ENCODE data around the gene MKX. TPM values are rescaled to one million over a fixed set of nuclear protein-coding genes. Genes with fewer than 3 reads are reported as not detected.

The MKX gene
- total RNA-seq, 1 donor from 2014 or later: not detected

GRCh38 chr10:27646194-27646593 lies 99.4 kb downstream of the MKX start:
- H3K36me3 Mint-ChIP-seq: no peaks in the 10 kb centered on the region
- H3K9me3 Mint-ChIP-seq: peaks cover 13% of the 10 kb centered on the region
- H3K27me3 Mint-ChIP-seq (ENCODE audit: low read depth): no peaks in the 10 kb centered on the region
- no peak for TF ChIP-seq CTCF (IDR thresholded peaks at IDR 0.05; ENCODE audit: unreplicated experiment)
- H3K4me1 Mint-ChIP-seq: peaks cover 3% of the 10 kb centered on the region
- H3K4me3 Mint-ChIP-seq: no peak overlapping the region
- H3K27ac Mint-ChIP-seq: no peak overlapping the region
- no peak for DNase-seq (ENCODE audit: low spot score in 2 of 2, unreplicated experiment in 2 of 2)

- Mint-ChIP-seq H3K27me3 (ENCODE audit: low read depth) (no peaks in the 10 kb centered on the region), H3K36me3 (no peaks in the 10 kb centered on the region), H3K27ac (no peak overlapping the region), H3K4me3 (no peak overlapping the region), H3K4me1 (peaks cover 3% of the 10 kb centered on the region), H3K9me3 (peaks cover 12% of the 10 kb centered on the region)
- TF ChIP-seq CTCF (IDR thresholded peaks at IDR 0.05; ENCODE audit: unreplicated experiment): no peak
- no peak for DNase-seq (ENCODE audit: low spot score in 2 of 2, unreplicated experiment in 2 of 2)
Measured at GRCh38 chr10:27644307-27644939, 101.2 kb downstream of the MKX start.

- peaks cover 3% of the 10 kb centered on the region for H3K4me1 Mint-ChIP-seq
- H3K4me3 Mint-ChIP-seq: no peak overlapping the region
Measured at GRCh38 chr10:27643301-27643700, 102.3 kb downstream of the MKX start.

GRCh38 chr10:27642023-27642589 lies 103.5 kb downstream of the MKX start:
- Mint-ChIP-seq H3K9me3 (peaks cover 12% of the 10 kb centered on the region), H3K27ac (no peak overlapping the region), H3K4me3 (no peak overlapping the region), H3K4me1 (peaks cover 7% of the 10 kb centered on the region), H3K27me3 (ENCODE audit: low read depth) (no peaks in the 10 kb centered on the region), H3K36me3 (no peaks in the 10 kb centered on the region)
- no peak for TF ChIP-seq CTCF (IDR thresholded peaks at IDR 0.05; ENCODE audit: unreplicated experiment)
- DNase-seq (ENCODE audit: low spot score in 2 of 2, unreplicated experiment in 2 of 2): no peak

More at GRCh38 chr10:27643301-27643700, 102.3 kb downstream of the MKX start:
- Mint-ChIP-seq H3K36me3 (no peaks in the 10 kb centered on the region), H3K27me3 (ENCODE audit: low read depth) (no peaks in the 10 kb centered on the region), H3K27ac (no peak overlapping the region), H3K9me3 (peaks cover 12% of the 10 kb centered on the region)
- no peak for DNase-seq (ENCODE audit: low spot score in 2 of 2, unreplicated experiment in 2 of 2)
- no peak for TF ChIP-seq CTCF (IDR thresholded peaks at IDR 0.05; ENCODE audit: unreplicated experiment)

- H3K9me3 Mint-ChIP-seq: peaks cover 15% of the 10 kb centered on the region
- no peak overlapping the region for H3K27ac Mint-ChIP-seq
- H3K4me1 Mint-ChIP-seq: peaks cover 4% of the 10 kb centered on the region
- no peaks in the 10 kb centered on the region for H3K36me3 Mint-ChIP-seq
- DNase-seq (ENCODE audit: low spot score in 2 of 2, unreplicated experiment in 2 of 2): no peak
- no peak overlapping the region for H3K4me3 Mint-ChIP-seq
- no peak for TF ChIP-seq CTCF (IDR thresholded peaks at IDR 0.05; ENCODE audit: unreplicated experiment)
- no peaks in the 10 kb centered on the region for H3K27me3 Mint-ChIP-seq (ENCODE audit: low read depth)
Measured at GRCh38 chr10:27638071-27638750, 107.4 kb downstream of the MKX start.

All from mesothelial cell of epicardium (in vitro differentiated cells).